ENCODE measurements around the gene SPX. TPM values are rescaled to one million over a fixed set of nuclear protein-coding genes. Genes with fewer than 3 reads are reported as not detected.

SPX gene
- total and polyA plus RNA-seq, 2 of the 4 experiments (the other 2 are of a cell fraction) = under 0.01 to 0.12 TPM

GRCh38 chr12:21509768-21510167, 16.3 kb upstream of the SPX start:
- peaks cover 6% of the 10 kb centered on the region; the same call in 1 of the 2 replicates for H4K20me1 ChIP-seq (ENCODE audit: insufficient read depth, low read length)
- H2BK20ac ChIP-seq (ENCODE audit: low read depth, low read length) = no peak overlapping the region
- H2AK5ac ChIP-seq (ENCODE audit: low read depth, low read length) = no peak overlapping the region
- CTCF ChIA-PET = no interaction called here
- no peaks in the 10 kb centered on the region for H3K4me1 ChIP-seq (ENCODE audit: control insufficient read depth, insufficient read depth, low read length)
- H3K18ac ChIP-seq (ENCODE audit: low read depth, low read length) = no peak overlapping the region
- ATAC-seq (ENCODE audit: low read depth) (no peak), DNase-seq (no peak)
- H3K36me3 ChIP-seq (ENCODE audit: control insufficient read depth, insufficient read depth, low read length) = peaks cover 19% of the 10 kb centered on the region
- H4K8ac ChIP-seq (ENCODE audit: low read depth in 2 of 2, low read length in 2 of 2) = no peak overlapping the region
- no peak overlapping the region for H4K5ac ChIP-seq (ENCODE audit: low read depth, low read length)
- peaks cover 7 to 17% of the 10 kb centered on the region in 2 experiments; a peak in 3 of 4 replicates for H3K79me1 ChIP-seq (ENCODE audit: low read depth in 1 of 2, low read length in 2 of 2)
- BruUV-seq (replicated peaks) = no TSS peak
- no peak overlapping the region for H3K23ac ChIP-seq (ENCODE audit: low read depth, low read length)
- H3K4me3 ChIP-seq (ENCODE audit: insufficient read depth, low read depth, low read length) = no peak overlapping the region
- no peak overlapping the region for H2AFZ ChIP-seq (replicated peaks; ENCODE audit: low read length, poor library complexity)
- dilution Hi-C loops (cut with HindIII; ENCODE audit: low sequenced_read_pairs, unreplicated experiment) = no loop called here
- H2BK5ac ChIP-seq (ENCODE audit: low read depth, low read length, poor library complexity, severe bottlenecking) = no peak overlapping the region
- POLR2A ChIA-PET (ENCODE audit: unreplicated experiment) = interaction anchor here (0.7 kb wide), 1 partner anchor 677 kb away, joined by 18 read pairs; no protein-coding TSS in a partner anchor
- H2BK120ac ChIP-seq (ENCODE audit: low read depth, low read length) = no peak overlapping the region
- H3K4ac ChIP-seq (ENCODE audit: low read depth, low read length) = no peak overlapping the region
- no peak overlapping the region for H4K91ac ChIP-seq (ENCODE audit: insufficient read depth, low read depth, low read length)
- H2AK9ac ChIP-seq (replicated peaks; ENCODE audit: low read depth, low read length, poor library complexity) = no peak overlapping the region
- H3K9me3 ChIP-seq (ENCODE audit: control insufficient read depth, insufficient read depth, low read length) = no peaks in the 10 kb centered on the region
- TF ChIP-seq FOS (IDR thresholded peaks at IDR 0.05; ENCODE audit: low read depth, low read length) (no peak), NFE2L2 (IDR thresholded peaks at IDR 0.05; ENCODE audit: low read depth, low read length) (no peak), CTCF (conservative IDR thresholded peaks at IDR 0.05; ENCODE audit: low read depth, low read length) (no peak), RAD21 (IDR thresholded peaks at IDR 0.05; ENCODE audit: low read length) (no peak), CEBPB (IDR thresholded peaks at IDR 0.05; ENCODE audit: low read depth, low read length) (no peak)
- no peak overlapping the region for H3K9ac ChIP-seq (ENCODE audit: low read depth, low read length)
- H3K14ac ChIP-seq (replicated peaks; ENCODE audit: low read depth, low read length) = no peak overlapping the region
- intact Hi-C loops (cut with micrococcal nuclease) = no loop called here
- no peaks in the 10 kb centered on the region for H3K27me3 ChIP-seq (ENCODE audit: control insufficient read depth, insufficient read depth, low read length)
- no peak overlapping the region for H3K27ac ChIP-seq (ENCODE audit: insufficient read depth, low read length)
- in situ Hi-C loops (cut with MboI; ENCODE audit: low sequenced_read_pairs) = loop anchor here (10.0 kb wide), 1 partner anchor 135 kb away; no protein-coding TSS in a partner anchor
- H3K56ac ChIP-seq (ENCODE audit: extremely low read depth, insufficient read depth, low read length) = no peak overlapping the region
- no peak overlapping the region for H2BK15ac ChIP-seq (ENCODE audit: low read depth, low read length)
- H3K4me2 ChIP-seq (ENCODE audit: low read depth, low read length) = no peak overlapping the region
- H3K9me1 ChIP-seq (ENCODE audit: insufficient read depth, low read length) = no peaks in the 10 kb centered on the region
- WGBS, 2 experiments (ENCODE audit: extremely low coverage in 2 of 2, insufficient read length in 1 of 2) = 0% methylated on average over 1 of the region's 2 CpGs; no CpG with 5 or more reads in 1 of the 2 experiments
